ENCODE data around the gene BLVRB. TPM values are rescaled to one million over a fixed set of nuclear protein-coding genes. Genes with fewer than 3 reads are reported as not detected.

BLVRB gene
- total and polyA plus RNA-seq, 9 of the 15 experiments (the other 6 are each of a cell fraction or from before 2014, with no cell fraction given): 81.1 to 749 (median 331) TPM

DNA sequence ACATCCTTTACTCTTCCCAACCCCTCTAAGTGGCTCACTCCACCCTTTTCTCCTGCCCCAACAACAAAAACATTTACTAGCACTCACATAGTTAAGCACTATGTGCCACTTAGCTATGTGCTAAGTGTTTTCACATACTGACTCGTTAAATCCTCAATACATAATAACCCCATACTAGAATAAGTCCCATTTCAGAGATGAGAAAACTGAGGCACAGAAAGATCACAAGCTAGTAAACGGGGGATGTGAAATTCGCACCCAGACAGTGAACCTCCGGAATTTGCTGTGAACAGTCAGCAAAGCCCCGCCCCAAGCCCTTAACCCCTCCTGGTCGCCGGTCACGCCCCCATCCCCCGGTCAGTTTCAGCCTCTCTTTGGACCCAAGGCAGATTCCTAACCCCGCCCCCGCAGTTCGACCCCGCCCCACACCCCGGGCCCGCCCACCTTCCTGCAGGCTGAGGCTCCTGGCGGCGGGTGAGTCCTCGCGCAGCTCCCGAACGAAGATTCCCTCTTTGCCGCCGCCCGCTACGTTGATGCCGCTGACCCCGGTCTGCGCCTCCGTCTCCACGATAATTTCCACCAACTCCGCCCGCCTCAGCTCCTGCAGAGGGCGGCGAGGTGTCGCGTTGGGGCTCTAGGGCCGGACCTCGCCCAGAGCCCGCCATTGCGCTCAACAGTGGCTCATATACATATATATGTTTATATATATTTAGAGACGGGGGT lies 62.1 kb downstream of the BLVRB start (continued):
- TF ChIP-seq MTA3 (IDR thresholded peaks at IDR 0.05; ENCODE audit: borderline replicate concordance): peak; percentile 27; the same call in 1 of the 2 replicates
- no peak for TF ChIP-seq EP300 (IDR thresholded peaks at IDR 0.05; ENCODE audit: low read length)
- TF ChIP-seq TFAM (CRISPR knock-in tag; conservative IDR thresholded peaks at IDR 0.05): no peak
- TF ChIP-seq, protein P1, sequence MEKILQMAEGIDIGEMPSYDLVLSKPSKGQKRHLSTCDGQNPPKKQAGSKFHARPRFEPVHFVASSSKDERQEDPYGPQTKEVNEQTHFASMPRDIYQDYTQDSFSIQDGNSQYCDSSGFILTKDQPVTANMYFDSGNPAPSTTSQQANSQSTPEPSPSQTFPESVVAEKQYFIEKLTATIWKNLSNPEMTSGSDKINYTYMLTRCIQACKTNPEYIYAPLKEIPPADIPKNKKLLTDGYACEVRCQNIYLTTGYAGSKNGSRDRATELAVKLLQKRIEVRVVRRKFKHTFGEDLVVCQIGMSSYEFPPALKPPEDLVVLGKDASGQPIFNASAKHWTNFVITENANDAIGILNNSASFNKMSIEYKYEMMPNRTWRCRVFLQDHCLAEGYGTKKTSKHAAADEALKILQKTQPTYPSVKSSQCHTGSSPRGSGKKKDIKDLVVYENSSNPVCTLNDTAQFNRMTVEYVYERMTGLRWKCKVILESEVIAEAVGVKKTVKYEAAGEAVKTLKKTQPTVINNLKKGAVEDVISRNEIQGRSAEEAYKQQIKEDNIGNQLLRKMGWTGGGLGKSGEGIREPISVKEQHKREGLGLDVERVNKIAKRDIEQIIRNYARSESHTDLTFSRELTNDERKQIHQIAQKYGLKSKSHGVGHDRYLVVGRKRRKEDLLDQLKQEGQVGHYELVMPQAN (IDR thresholded peaks at IDR 0.05; ENCODE audit: borderline replicate concordance): no peak
- peak; percentile 58; the same call in 1 of the 2 replicates for TF ChIP-seq ZNF12 (CRISPR knock-in tag; IDR thresholded peaks at IDR 0.05)
- TF ChIP-seq ETV5 (CRISPR knock-in tag; IDR thresholded peaks at IDR 0.05; ENCODE audit: low read depth): no peak
- 0 out of 2 replicates have a peak, but pooled peaks have one; percentile 44 for TF ChIP-seq ZNF263 (CRISPR knock-in tag; IDR thresholded peaks at IDR 0.05; ENCODE audit: borderline replicate concordance)
- TF ChIP-seq, protein P2, sequence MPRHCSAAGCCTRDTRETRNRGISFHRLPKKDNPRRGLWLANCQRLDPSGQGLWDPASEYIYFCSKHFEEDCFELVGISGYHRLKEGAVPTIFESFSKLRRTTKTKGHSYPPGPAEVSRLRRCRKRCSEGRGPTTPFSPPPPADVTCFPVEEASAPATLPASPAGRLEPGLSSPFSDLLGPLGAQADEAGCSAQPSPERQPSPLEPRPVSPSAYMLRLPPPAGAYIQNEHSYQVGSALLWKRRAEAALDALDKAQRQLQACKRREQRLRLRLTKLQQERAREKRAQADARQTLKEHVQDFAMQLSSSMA (CRISPR knock-in tag; IDR thresholded peaks at IDR 0.05): no peak
- no peak for TF ChIP-seq SNRNP70 (optimal IDR thresholded peaks at IDR 0.05; ENCODE audit: low read depth, low read length)
- TF ChIP-seq KLF10 (CRISPR knock-in tag; IDR thresholded peaks at IDR 0.05): no peak
- TF ChIP-seq JUN (IDR thresholded peaks at IDR 0.05; ENCODE audit: borderline replicate concordance, low read depth, low read length): no peak
- TF ChIP-seq JUN (CRISPR knock-in tag; IDR thresholded peaks at IDR 0.05; ENCODE audit: borderline replicate concordance): no peak
- peak; percentile 54 to 95; a peak in 2 of 4 replicates for TF ChIP-seq RCOR1 (IDR thresholded peaks at IDR 0.05; ENCODE audit: borderline replicate concordance in 1 of 2, low read depth in 2 of 2, low read length in 2 of 2)
- no peak for TF ChIP-seq NFRKB (IDR thresholded peaks at IDR 0.05; ENCODE audit: low read depth)
- TF ChIP-seq SMC3 (conservative IDR thresholded peaks at IDR 0.05; ENCODE audit: insufficient read depth, low read depth, low read length): no peak
- no peak for TF ChIP-seq SIN3B (IDR thresholded peaks at IDR 0.05; ENCODE audit: low read depth)
- TF ChIP-seq KAT7 (CRISPR knock-in tag; IDR thresholded peaks at IDR 0.05; ENCODE audit: borderline replicate concordance): no peak
- TF ChIP-seq ETV6 (IDR thresholded peaks at IDR 0.05; ENCODE audit: borderline replicate concordance in 1 of 2, low read depth in 2 of 2, low read length in 1 of 2): no peak
- no peak for TF ChIP-seq ETV6 (CRISPR knock-in tag; IDR thresholded peaks at IDR 0.05; ENCODE audit: borderline replicate concordance)
- peak; percentile 55; the same call in 1 of the 2 replicates for TF ChIP-seq DPF2 (IDR thresholded peaks at IDR 0.05)
- TF ChIP-seq JUND (IDR thresholded peaks at IDR 0.05; ENCODE audit: borderline replicate concordance, low read depth, low read length): no peak
- TF ChIP-seq JUND (tag; IDR thresholded peaks at IDR 0.05; ENCODE audit: borderline replicate concordance, low read depth, low read length): 0 out of 3 replicates have a peak, but pooled peaks have one; percentile 16
- TF ChIP-seq, protein P3, sequence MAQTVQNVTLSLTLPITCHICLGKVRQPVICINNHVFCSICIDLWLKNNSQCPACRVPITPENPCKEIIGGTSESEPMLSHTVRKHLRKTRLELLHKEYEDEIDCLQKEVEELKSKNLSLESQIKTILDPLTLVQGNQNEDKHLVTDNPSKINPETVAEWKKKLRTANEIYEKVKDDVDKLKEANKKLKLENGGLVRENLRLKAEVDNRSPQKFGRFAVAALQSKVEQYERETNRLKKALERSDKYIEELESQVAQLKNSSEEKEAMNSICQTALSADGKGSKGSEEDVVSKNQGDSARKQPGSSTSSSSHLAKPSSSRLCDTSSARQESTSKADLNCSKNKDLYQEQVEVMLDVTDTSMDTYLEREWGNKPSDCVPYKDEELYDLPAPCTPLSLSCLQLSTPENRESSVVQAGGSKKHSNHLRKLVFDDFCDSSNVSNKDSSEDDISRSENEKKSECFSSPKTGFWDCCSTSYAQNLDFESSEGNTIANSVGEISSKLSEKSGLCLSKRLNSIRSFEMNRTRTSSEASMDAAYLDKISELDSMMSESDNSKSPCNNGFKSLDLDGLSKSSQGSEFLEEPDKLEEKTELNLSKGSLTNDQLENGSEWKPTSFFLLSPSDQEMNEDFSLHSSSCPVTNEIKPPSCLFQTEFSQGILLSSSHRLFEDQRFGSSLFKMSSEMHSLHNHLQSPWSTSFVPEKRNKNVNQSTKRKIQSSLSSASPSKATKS (CRISPR knock-in tag; IDR thresholded peaks at IDR 0.05): no peak
- peak; percentile 42; the same call in 1 of the 2 replicates for TF ChIP-seq ETV1 (tag; conservative IDR thresholded peaks at IDR 0.05; ENCODE audit: low read depth)
- no peak for TF ChIP-seq TAF9B (IDR thresholded peaks at IDR 0.05; ENCODE audit: partially characterized antibody)

Measured in K562 (cell line).